ENCODE results near the gene IP6K3.

DNA sequence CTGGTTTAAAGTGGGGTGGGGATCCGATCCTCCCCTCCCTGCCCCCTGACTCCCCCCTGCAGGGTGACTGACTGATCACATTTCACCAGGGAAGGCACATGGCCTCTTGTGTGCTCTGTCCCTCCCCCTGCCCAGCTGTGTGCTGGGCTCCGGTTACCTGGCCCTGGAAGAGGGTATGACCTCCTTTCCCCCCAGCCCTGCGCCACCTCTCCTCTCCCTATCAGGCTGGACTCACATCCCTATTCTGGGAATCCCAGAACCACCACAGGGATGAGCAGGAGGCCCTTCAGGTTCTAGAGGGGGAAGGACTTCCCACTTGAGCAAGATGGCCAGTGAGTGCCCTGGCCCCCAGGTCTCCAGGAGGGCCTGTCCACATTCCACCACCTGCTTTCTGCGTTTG, 2.1 kb upstream of the IP6K3 start:
- TF ChIP-seq, protein P1, sequence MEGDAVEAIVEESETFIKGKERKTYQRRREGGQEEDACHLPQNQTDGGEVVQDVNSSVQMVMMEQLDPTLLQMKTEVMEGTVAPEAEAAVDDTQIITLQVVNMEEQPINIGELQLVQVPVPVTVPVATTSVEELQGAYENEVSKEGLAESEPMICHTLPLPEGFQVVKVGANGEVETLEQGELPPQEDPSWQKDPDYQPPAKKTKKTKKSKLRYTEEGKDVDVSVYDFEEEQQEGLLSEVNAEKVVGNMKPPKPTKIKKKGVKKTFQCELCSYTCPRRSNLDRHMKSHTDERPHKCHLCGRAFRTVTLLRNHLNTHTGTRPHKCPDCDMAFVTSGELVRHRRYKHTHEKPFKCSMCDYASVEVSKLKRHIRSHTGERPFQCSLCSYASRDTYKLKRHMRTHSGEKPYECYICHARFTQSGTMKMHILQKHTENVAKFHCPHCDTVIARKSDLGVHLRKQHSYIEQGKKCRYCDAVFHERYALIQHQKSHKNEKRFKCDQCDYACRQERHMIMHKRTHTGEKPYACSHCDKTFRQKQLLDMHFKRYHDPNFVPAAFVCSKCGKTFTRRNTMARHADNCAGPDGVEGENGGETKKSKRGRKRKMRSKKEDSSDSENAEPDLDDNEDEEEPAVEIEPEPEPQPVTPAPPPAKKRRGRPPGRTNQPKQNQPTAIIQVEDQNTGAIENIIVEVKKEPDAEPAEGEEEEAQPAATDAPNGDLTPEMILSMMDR (IDR thresholded peaks at IDR 0.05), result no peak
- TF ChIP-seq POLR2A (IDR thresholded peaks at IDR 0.05), result no peak

All from heart left ventricle (tissue), 13 donors.